KG1 (cell line): ENCODE data around the gene HIPK1.
"Not testable (repeated sequence)": the region's sequence is repeated elsewhere in the genome, so short reads cannot be mapped to it uniquely, and the experiment has no call there.

Experiments used
- DNase-seq: peaks from one replicate; lab custom pipeline; 2025; lab: John Stamatoyannopoulos, UW

Gene HIPK1

GRCh38 chr1:113982949-113983348 lies 53.8 kb downstream of the HIPK1 start:
- DNase-seq = no peak

GRCh38 chr1:113983391-113983790 lies 54.3 kb downstream of the HIPK1 start:
- no peak for DNase-seq

- DNase-seq = no peak
These were observed 54.7 kb downstream of the HIPK1 start for GRCh38 chr1:113983826-113984225.

GRCh38 chr1:113984710-113985109 lies 55.6 kb downstream of the HIPK1 start:
- no peak for DNase-seq

DNA sequence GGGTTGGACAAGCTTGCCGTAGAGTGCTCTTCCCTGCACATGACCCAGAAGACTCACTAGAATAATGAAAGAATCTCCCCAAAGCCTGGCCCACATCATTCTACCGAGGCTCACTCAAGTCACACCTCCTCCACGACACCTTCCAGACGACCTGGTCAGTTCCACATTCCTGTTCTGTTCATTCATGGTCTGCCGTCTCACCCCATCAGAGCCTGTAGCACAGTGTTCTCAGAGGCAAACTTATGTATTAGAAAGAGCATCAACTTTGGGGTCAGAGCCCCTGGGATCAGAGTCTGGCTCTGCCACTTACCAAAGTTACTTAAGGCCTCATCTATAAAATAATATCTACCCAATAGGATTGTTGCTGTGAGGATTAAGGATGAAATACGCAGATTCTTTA lies 57.7 kb downstream of the HIPK1 start:
- no peak for DNase-seq

DNA sequence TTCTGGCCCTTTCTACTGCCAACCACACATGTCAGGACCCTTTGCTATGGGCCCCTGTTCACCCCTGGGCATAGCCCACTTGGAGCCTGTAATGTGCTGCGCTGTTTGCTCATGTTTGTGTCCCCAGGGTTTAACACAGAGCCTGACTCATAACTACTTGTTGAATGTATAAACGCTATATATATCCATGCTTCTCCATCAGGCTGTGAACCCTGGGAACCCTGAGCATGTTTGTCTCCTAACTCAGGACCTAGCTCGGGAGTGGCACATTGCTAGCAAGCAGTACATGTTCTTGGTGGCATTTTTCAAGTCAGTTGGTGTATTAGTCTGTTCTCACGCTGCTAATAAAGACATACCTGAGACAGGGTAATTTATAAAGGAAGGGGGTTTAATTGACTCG lies 58.1 kb downstream of the HIPK1 start:
- no peak for DNase-seq

GRCh38 chr1:113990530-113990929 lies 61.4 kb downstream of the HIPK1 start:
- no peak for DNase-seq

DNA sequence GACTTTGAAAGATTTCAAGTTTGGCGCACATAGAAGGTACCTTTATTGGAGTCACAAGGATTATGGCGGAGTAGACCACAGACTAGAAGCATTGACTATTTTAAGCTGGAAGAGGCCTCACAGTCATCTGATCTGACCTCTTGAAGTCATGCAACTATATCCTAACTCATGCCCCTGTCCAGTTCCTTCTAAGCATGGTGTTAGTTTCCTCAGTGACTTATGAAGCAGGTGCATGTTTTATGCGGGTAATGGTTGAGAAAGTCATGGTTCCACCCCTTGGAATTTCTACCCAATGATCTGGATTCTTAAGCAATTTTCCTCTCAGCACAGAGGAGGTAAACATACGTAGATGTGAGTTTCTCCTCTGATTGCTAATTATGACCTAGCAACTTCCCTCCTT lies 61.8 kb downstream of the HIPK1 start:
- DNase-seq = no peak

- DNase-seq = no peak
These were observed 62.4 kb downstream of the HIPK1 start for GRCh38 chr1:113991467-113991997.

DNA sequence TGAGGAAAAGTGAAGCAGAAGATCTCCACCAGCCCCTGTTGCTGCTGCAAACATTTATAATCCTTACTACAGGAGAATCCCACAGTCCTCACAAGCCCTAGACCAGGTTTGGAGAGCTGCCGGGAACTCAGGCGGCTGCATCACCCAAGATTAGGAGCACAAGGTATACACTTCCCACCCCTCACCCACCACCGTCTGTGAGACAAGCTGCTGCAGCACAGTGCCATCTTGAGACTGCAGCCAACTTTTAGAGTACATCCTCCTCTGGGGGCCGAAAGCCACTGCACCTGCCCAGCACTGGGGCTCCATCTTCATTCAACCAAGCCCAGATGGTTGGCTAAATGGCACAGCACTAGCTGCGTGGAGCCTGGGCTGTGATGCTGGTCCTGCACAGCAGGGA lies 63.9 kb downstream of the HIPK1 start:
- DNase-seq = no peak

DNA sequence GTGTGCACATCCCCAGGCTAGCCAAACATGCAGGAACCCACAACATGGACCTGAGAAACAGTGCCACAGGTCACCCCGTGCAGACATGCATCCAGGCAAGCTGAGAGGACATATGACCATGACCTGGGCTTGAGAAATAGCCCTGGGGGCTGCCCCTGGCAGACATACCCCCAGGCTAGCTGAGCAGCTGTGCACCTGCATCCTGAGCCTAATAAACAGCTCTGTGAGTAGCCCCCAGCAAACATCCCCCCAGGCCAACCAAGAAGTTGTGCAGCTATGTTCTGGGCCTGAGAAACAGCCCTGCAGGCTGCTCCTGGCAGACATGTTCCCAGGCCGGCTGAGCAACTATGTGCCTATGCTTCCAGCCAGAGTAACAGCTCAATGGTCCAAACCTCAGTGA lies 64.6 kb downstream of the HIPK1 start:
- no peak for DNase-seq

GRCh38 chr1:113995382-113995781 lies 66.3 kb downstream of the HIPK1 start:
- DNase-seq = no peak

DNA sequence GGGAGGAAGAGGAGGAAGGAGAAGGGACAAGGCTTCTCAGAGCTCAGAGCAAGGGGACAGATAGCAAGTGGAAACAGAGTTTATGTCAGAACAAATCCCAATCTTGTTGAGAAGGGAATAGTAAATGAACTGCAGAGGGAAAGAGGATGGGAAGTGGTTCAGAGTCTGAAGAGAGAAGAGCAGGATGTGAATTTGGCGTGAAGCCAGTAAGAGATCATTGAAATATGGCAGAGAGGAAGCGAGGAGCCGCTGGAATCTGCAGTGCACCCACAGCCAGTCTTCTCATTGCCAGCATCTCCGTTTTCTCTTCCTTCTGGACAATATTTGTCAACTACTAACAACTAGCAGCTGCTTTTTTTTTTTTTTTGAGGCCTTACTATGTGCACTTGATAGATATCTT lies 69.2 kb downstream of the HIPK1 start:
- no peak for DNase-seq

GRCh38 chr1:113999233-113999632 lies 70.1 kb downstream of the HIPK1 start:
- DNase-seq = no peak

DNA sequence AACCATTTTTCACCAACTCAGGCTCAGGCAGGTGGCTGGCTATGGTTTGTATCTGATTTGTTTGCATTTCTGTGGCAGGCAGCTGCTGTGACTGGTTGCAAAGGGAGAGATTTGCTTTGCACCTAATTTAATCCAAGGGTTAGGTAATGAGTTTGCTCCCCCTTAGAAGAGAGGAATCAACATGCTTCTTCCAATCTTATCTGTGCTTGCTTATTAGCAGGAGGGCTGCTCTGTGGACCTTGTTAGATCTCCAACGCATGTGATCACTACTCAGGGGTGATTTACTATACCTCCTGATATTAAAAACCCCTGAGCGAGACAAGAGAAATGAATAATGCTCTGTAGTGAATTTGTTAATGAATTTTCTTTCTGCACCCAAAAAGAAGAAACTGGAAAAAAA lies 70.7 kb downstream of the HIPK1 start:
- no peak for DNase-seq

GRCh38 chr1:114000406-114000805 lies 71.3 kb downstream of the HIPK1 start:
- DNase-seq = no peak

GRCh38 chr1:114002492-114003239 lies 73.5 kb downstream of the HIPK1 start:
- no peak for DNase-seq

GRCh38 chr1:114003431-114003830 lies 74.3 kb downstream of the HIPK1 start:
- DNase-seq = no peak

DNA sequence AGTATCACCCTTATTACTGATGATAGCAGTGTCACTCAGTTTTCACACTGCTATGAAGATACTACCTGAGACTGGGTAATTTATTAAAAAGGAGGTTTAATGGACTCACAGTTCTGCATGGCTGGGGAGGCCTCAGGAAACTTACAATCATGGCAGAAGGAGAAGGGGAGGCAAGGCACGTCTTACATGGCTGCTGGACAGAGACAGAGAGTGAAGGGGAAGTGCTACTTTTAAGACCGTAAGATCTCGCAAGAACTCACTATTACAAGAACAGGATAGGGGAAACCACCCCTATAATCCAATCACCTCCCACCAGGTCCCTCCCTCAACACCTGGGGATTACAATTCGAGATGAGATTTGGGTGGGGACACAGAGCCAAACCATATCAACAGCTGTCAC lies 77.7 kb downstream of the HIPK1 start:
- DNase-seq = not testable (repeated sequence)

GRCh38 chr1:114008480-114008941 lies 79.4 kb downstream of the HIPK1 start:
- DNase-seq = no peak

- DNase-seq = no peak
These were observed 79.9 kb downstream of the HIPK1 start for GRCh38 chr1:114008993-114009392.

DNA sequence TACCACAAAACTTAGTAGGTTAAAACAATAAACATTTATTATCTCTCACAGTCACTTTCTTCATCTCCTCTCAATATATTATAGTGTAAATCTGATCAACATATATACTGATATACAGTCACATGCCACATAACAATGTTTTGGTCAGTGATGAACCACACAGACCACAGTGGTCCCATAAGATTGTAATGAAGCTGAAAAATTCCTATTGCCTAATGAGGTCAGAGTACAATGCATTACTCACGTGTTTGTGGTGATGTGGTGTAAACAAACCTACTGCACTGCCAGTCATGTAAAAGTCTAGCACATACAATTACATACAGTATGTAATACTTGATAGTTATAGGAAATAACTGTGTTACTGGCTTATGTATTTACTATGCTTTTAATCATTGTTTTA lies 80.3 kb downstream of the HIPK1 start:
- DNase-seq = no peak

- no peak for DNase-seq
These were observed 81.5 kb downstream of the HIPK1 start for GRCh38 chr1:114010433-114011184.
